ENCODE results near the gene GTF2F2. TPM values are rescaled to one million over a fixed set of nuclear protein-coding genes. Genes with fewer than 3 reads are reported as not detected.
A peak's percentile ranks its signal among the peaks of the same experiment; 100 is the strongest.

The GTF2F2 gene
- polyA plus RNA-seq, 2 donors, result 15.1 to 19.0 TPM

GRCh38 chr13:45315520-45316167, 195.3 kb downstream of the GTF2F2 start:
- no peaks in the 10 kb centered on the region for H3K9me3 ChIP-seq (ENCODE audit: control insufficient read depth in 2 of 2, insufficient read depth in 1 of 2, low read depth in 1 of 2, low read length in 1 of 2)
- peaks cover 0 to 2% of the 10 kb centered on the region in 2 donors for H3K4me1 ChIP-seq (ENCODE audit: control insufficient read depth in 2 of 2, insufficient read depth in 2 of 2, low read length in 1 of 2)
- H3K4me3 ChIP-seq (ENCODE audit: low read depth in 1 of 2, low read length in 2 of 2), result no peak overlapping the region
- no peaks in the 10 kb centered on the region for H3K27me3 ChIP-seq (ENCODE audit: control insufficient read depth in 1 of 2, insufficient read depth in 2 of 2, low read length in 2 of 2)
- no peaks in the 10 kb centered on the region for H3K36me3 ChIP-seq (ENCODE audit: control insufficient read depth in 2 of 2, insufficient read depth in 2 of 2, low read length in 1 of 2)
- WGBS, 2 donors, result 80 to 85% methylated on average over 11 of the region's 11 CpGs
- H3K27ac ChIP-seq (ENCODE audit: low read depth in 2 of 2, low read length in 1 of 2), result no peak overlapping the region

GRCh38 chr13:45316338-45316737, 196.0 kb downstream of the GTF2F2 start:
- Histone ChIP-seq H3K9me3 (ENCODE audit: control insufficient read depth in 2 of 2, insufficient read depth in 1 of 2, low read depth in 1 of 2, low read length in 1 of 2) (no peaks in the 10 kb centered on the region), H3K27me3 (ENCODE audit: control insufficient read depth in 1 of 2, insufficient read depth in 2 of 2, low read length in 2 of 2) (no peaks in the 10 kb centered on the region), H3K36me3 (ENCODE audit: control insufficient read depth in 2 of 2, insufficient read depth in 2 of 2, low read length in 1 of 2) (no peaks in the 10 kb centered on the region), H3K4me1 (ENCODE audit: control insufficient read depth in 2 of 2, insufficient read depth in 2 of 2, low read length in 1 of 2) (peaks cover 0 to 2% of the 10 kb centered on the region in 2 donors), H3K4me3 (ENCODE audit: low read depth in 1 of 2, low read length in 2 of 2) (no peak overlapping the region), H3K27ac (ENCODE audit: low read depth in 2 of 2, low read length in 1 of 2) (no peak overlapping the region)
- 47 to 52% methylated on average over 6 of the region's 6 CpGs for WGBS, 2 donors

GRCh38 chr13:45316996-45317395, 196.7 kb downstream of the GTF2F2 start:
- Histone ChIP-seq H3K4me1 (ENCODE audit: control insufficient read depth in 2 of 2, insufficient read depth in 2 of 2, low read length in 1 of 2) (no peaks in the 10 kb centered on the region), H3K27me3 (ENCODE audit: control insufficient read depth in 1 of 2, insufficient read depth in 2 of 2, low read length in 2 of 2) (no peaks in the 10 kb centered on the region), H3K9me3 (ENCODE audit: control insufficient read depth in 2 of 2, insufficient read depth in 1 of 2, low read depth in 1 of 2, low read length in 1 of 2) (no peaks in the 10 kb centered on the region), H3K4me3 (ENCODE audit: low read depth in 1 of 2, low read length in 2 of 2) (no peak overlapping the region), H3K27ac (ENCODE audit: low read depth in 2 of 2, low read length in 1 of 2) (no peak overlapping the region), H3K36me3 (ENCODE audit: control insufficient read depth in 2 of 2, insufficient read depth in 2 of 2, low read length in 1 of 2) (no peaks in the 10 kb centered on the region)
- WGBS, 2 donors, result 90 to 91% methylated on average over 5 of the region's 5 CpGs

GRCh38 chr13:45320876-45321629, 200.7 kb downstream of the GTF2F2 start:
- Histone ChIP-seq H3K27me3 (ENCODE audit: control insufficient read depth in 1 of 2, insufficient read depth in 2 of 2, low read length in 2 of 2) (no peaks in the 10 kb centered on the region), H3K4me1 (ENCODE audit: control insufficient read depth in 2 of 2, insufficient read depth in 2 of 2, low read length in 1 of 2) (no peaks in the 10 kb centered on the region), H3K9me3 (ENCODE audit: control insufficient read depth in 2 of 2, insufficient read depth in 1 of 2, low read depth in 1 of 2, low read length in 1 of 2) (no peaks in the 10 kb centered on the region), H3K4me3 (ENCODE audit: low read depth in 1 of 2, low read length in 2 of 2) (no peak overlapping the region), H3K27ac (ENCODE audit: low read depth in 2 of 2, low read length in 1 of 2) (no peak overlapping the region), H3K36me3 (ENCODE audit: control insufficient read depth in 2 of 2, insufficient read depth in 2 of 2, low read length in 1 of 2) (no peaks in the 10 kb centered on the region)
- WGBS, 2 donors, result 66 to 73% methylated on average over 4 of the region's 4 CpGs

GRCh38 chr13:45325806-45326205, 205.5 kb downstream of the GTF2F2 start:
- Histone ChIP-seq H3K9me3 (ENCODE audit: control insufficient read depth in 2 of 2, insufficient read depth in 1 of 2, low read depth in 1 of 2, low read length in 1 of 2) (no peaks in the 10 kb centered on the region), H3K36me3 (ENCODE audit: control insufficient read depth in 2 of 2, insufficient read depth in 2 of 2, low read length in 1 of 2) (no peaks in the 10 kb centered on the region), H3K4me1 (ENCODE audit: control insufficient read depth in 2 of 2, insufficient read depth in 2 of 2, low read length in 1 of 2) (no peaks in the 10 kb centered on the region), H3K27me3 (ENCODE audit: control insufficient read depth in 1 of 2, insufficient read depth in 2 of 2, low read length in 2 of 2) (no peaks in the 10 kb centered on the region), H3K4me3 (ENCODE audit: low read depth in 1 of 2, low read length in 2 of 2) (no peak overlapping the region), H3K27ac (ENCODE audit: low read depth in 2 of 2, low read length in 1 of 2) (peak overlapping the region in 1 of 2 donors; percentile 35)
- 50 to 65% methylated on average over 4 of the region's 4 CpGs for WGBS, 2 donors

- WGBS, 2 donors, result 77 to 78% methylated on average over 9 of the region's 9 CpGs
- H3K27me3 ChIP-seq (ENCODE audit: control insufficient read depth in 1 of 2, insufficient read depth in 2 of 2, low read length in 2 of 2), result no peaks in the 10 kb centered on the region
- no peak overlapping the region for H3K4me3 ChIP-seq (ENCODE audit: low read depth in 1 of 2, low read length in 2 of 2)
- no peak overlapping the region for H3K27ac ChIP-seq (ENCODE audit: low read depth in 2 of 2, low read length in 1 of 2)
- H3K4me1 ChIP-seq (ENCODE audit: control insufficient read depth in 2 of 2, insufficient read depth in 2 of 2, low read length in 1 of 2), result no peaks in the 10 kb centered on the region
- H3K9me3 ChIP-seq (ENCODE audit: control insufficient read depth in 2 of 2, insufficient read depth in 1 of 2, low read depth in 1 of 2, low read length in 1 of 2), result no peaks in the 10 kb centered on the region
- no peaks in the 10 kb centered on the region for H3K36me3 ChIP-seq (ENCODE audit: control insufficient read depth in 2 of 2, insufficient read depth in 2 of 2, low read length in 1 of 2)
These were observed 207.1 kb downstream of the GTF2F2 start for GRCh38 chr13:45327253-45327955.

- H3K27me3 ChIP-seq (ENCODE audit: control insufficient read depth in 1 of 2, insufficient read depth in 2 of 2, low read length in 2 of 2), result no peaks in the 10 kb centered on the region
- no peak overlapping the region for H3K4me3 ChIP-seq (ENCODE audit: low read depth in 1 of 2, low read length in 2 of 2)
- peak overlapping the region in 1 of 2 donors; percentile 24 for H3K27ac ChIP-seq (ENCODE audit: low read depth in 2 of 2, low read length in 1 of 2)
- peaks cover 0 to 2% of the 10 kb centered on the region in 2 donors for H3K4me1 ChIP-seq (ENCODE audit: control insufficient read depth in 2 of 2, insufficient read depth in 2 of 2, low read length in 1 of 2)
- WGBS, 2 donors, result 33 to 36% methylated on average over 3 of the region's 3 CpGs
- no peaks in the 10 kb centered on the region for H3K9me3 ChIP-seq (ENCODE audit: control insufficient read depth in 2 of 2, insufficient read depth in 1 of 2, low read depth in 1 of 2, low read length in 1 of 2)
- no peaks in the 10 kb centered on the region for H3K36me3 ChIP-seq (ENCODE audit: control insufficient read depth in 2 of 2, insufficient read depth in 2 of 2, low read length in 1 of 2)
These were observed 208.4 kb downstream of the GTF2F2 start for GRCh38 chr13:45328661-45329111.

- Histone ChIP-seq H3K4me3 (ENCODE audit: low read depth in 1 of 2, low read length in 2 of 2) (no peak overlapping the region), H3K36me3 (ENCODE audit: control insufficient read depth in 2 of 2, insufficient read depth in 2 of 2, low read length in 1 of 2) (peaks cover 4 to 11% of the 10 kb centered on the region in 2 donors), H3K9me3 (ENCODE audit: control insufficient read depth in 2 of 2, insufficient read depth in 1 of 2, low read depth in 1 of 2, low read length in 1 of 2) (no peaks in the 10 kb centered on the region), H3K4me1 (ENCODE audit: control insufficient read depth in 2 of 2, insufficient read depth in 2 of 2, low read length in 1 of 2) (peaks cover 3 to 5% of the 10 kb centered on the region in 2 donors), H3K27ac (ENCODE audit: low read depth in 2 of 2, low read length in 1 of 2) (no peak overlapping the region), H3K27me3 (ENCODE audit: control insufficient read depth in 1 of 2, insufficient read depth in 2 of 2, low read length in 2 of 2) (no peaks in the 10 kb centered on the region)
- 68 to 71% methylated on average over 1 of the region's 1 CpG for WGBS, 2 donors
These were observed 210.9 kb downstream of the GTF2F2 start for GRCh38 chr13:45331123-45331619.

- no peak overlapping the region for H3K27ac ChIP-seq (ENCODE audit: low read depth in 2 of 2, low read length in 1 of 2)
- no peaks in the 10 kb centered on the region for H3K27me3 ChIP-seq (ENCODE audit: control insufficient read depth in 1 of 2, insufficient read depth in 2 of 2, low read length in 2 of 2)
- no peak overlapping the region for H3K4me3 ChIP-seq (ENCODE audit: low read depth in 1 of 2, low read length in 2 of 2)
- peaks cover 4 to 16% of the 10 kb centered on the region in 2 donors for H3K36me3 ChIP-seq (ENCODE audit: control insufficient read depth in 2 of 2, insufficient read depth in 2 of 2, low read length in 1 of 2)
- H3K9me3 ChIP-seq (ENCODE audit: control insufficient read depth in 2 of 2, insufficient read depth in 1 of 2, low read depth in 1 of 2, low read length in 1 of 2), result no peaks in the 10 kb centered on the region
- 53 to 64% methylated on average over 3 of the region's 3 CpGs for WGBS, 2 donors
- H3K4me1 ChIP-seq (ENCODE audit: control insufficient read depth in 2 of 2, insufficient read depth in 2 of 2, low read length in 1 of 2), result peaks cover 3 to 6% of the 10 kb centered on the region in 2 donors
These were observed 211.4 kb downstream of the GTF2F2 start for GRCh38 chr13:45331692-45332035.
